ENCODE results near the gene DGKZ.

The DGKZ gene

DNA sequence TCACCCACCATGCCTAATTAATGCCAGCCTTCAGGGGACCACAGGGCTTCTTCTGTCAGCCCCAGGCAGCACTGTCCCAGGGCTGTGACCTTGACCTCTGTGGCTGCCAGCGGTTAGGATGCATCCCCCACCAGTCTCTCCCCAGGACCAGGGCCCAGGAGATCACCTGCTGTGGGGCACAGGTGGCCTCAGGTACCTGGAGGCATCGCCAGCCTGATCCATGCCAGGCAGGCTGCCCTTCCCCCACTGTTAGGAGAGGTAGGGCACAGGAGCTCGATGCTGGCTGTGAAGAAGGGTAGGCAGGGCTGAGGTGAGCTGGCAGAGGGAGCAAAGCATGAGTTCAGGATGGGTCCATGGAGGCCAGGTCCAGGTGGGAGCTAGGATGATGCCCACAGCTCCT is 17.5 kb downstream of the DGKZ start:
- DNase-seq (ENCODE audit: low read depth), result no peak
- H3K4me3 ChIP-seq (ENCODE audit: control insufficient read depth, low read depth, low read length), result no peak overlapping the region
- TF ChIP-seq, protein P1, sequence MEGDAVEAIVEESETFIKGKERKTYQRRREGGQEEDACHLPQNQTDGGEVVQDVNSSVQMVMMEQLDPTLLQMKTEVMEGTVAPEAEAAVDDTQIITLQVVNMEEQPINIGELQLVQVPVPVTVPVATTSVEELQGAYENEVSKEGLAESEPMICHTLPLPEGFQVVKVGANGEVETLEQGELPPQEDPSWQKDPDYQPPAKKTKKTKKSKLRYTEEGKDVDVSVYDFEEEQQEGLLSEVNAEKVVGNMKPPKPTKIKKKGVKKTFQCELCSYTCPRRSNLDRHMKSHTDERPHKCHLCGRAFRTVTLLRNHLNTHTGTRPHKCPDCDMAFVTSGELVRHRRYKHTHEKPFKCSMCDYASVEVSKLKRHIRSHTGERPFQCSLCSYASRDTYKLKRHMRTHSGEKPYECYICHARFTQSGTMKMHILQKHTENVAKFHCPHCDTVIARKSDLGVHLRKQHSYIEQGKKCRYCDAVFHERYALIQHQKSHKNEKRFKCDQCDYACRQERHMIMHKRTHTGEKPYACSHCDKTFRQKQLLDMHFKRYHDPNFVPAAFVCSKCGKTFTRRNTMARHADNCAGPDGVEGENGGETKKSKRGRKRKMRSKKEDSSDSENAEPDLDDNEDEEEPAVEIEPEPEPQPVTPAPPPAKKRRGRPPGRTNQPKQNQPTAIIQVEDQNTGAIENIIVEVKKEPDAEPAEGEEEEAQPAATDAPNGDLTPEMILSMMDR (conservative IDR thresholded peaks at IDR 0.05; ENCODE audit: control insufficient read depth, insufficient read depth, low read depth, low read length), result no peak

DNA sequence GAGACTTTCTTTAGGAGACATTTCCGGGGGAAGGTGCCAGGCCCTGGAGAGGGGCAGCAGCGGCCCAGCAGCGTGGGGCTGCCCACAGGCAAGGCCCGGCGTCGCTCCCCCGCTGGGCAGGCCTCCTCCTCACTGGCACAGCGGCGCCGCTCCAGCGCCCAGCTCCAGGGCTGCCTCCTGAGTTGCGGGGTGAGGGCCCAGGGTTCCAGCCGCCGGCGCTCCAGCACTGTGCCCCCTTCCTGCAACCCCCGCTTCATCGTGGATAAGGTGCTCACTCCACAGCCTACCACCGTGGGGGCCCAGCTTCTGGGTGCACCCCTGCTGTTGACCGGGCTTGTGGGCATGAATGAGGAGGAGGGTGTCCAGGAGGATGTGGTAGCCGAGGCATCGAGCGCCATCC is 19.0 kb downstream of the DGKZ start:
- DNase-seq (ENCODE audit: low read depth), result no peak
- TF ChIP-seq, protein P1 (conservative IDR thresholded peaks at IDR 0.05; ENCODE audit: control insufficient read depth, insufficient read depth, low read depth, low read length), result no peak
- no peak overlapping the region for H3K4me3 ChIP-seq (ENCODE audit: control insufficient read depth, low read depth, low read length)

DNA sequence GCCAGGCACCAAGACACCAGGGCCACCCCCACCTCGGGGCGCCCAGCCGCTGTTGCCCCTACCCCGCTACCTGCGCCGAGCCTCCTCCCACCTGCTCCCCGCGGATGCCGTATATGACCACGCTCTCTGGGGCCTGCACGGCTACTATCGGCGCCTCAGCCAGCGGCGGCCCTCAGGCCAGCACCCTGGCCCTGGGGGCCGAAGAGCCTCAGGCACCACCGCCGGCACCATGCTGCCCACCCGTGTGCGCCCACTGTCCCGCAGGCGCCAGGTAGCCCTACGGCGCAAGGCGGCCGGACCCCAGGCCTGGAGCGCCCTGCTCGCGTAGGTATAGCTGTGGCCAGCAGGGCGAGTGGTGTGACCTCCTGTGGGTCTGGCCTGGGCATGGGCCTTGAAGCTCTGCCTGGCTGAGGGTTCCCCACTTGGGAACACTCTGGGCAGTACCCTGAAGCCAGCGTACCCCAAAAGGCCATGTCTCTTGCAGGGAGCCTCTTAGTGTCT is 19.4 kb downstream of the DGKZ start:
- DNase-seq (ENCODE audit: low read depth), result no peak
- no peak overlapping the region for H3K4me3 ChIP-seq (ENCODE audit: control insufficient read depth, low read depth, low read length)
- TF ChIP-seq, protein P1 (conservative IDR thresholded peaks at IDR 0.05; ENCODE audit: control insufficient read depth, insufficient read depth, low read depth, low read length), result no peak

DNA sequence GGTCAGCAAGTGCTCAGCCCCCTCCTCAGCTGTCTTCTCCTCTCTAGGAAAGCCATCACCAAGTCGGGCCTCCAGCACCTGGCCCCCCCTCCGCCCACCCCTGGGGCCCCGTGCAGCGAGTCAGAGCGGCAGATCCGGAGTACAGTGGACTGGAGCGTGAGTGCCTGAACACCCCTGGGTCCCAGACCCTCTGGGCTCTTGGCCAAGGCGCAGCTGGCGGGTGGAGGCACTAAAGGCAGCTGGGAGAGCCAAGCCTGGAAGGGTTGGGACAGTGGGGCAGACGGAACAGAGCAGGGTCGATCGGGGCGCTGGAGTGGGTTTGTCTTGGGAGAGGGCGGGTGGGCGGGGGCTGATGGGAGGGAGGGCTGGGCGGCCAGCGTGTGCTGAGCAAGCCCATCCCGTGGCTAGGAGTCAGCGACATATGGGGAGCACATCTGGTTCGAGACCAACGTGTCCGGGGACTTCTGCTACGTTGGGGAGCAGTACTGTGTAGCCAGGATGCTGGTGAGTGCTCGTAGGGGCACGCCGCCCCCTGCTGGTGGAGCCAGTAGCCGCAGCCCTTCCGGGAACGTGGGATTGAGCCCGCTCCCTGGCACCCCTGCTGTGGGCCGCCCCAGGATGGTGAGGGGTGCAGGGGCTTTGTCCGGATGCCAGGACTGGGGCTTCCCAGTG is 20.1 kb downstream of the DGKZ start:
- TF ChIP-seq, protein P1 (conservative IDR thresholded peaks at IDR 0.05; ENCODE audit: control insufficient read depth, insufficient read depth, low read depth, low read length), result peak; percentile 68
- peak; percentile 68 for DNase-seq (ENCODE audit: low read depth)
- no peak overlapping the region for H3K4me3 ChIP-seq (ENCODE audit: control insufficient read depth, low read depth, low read length)

DNA sequence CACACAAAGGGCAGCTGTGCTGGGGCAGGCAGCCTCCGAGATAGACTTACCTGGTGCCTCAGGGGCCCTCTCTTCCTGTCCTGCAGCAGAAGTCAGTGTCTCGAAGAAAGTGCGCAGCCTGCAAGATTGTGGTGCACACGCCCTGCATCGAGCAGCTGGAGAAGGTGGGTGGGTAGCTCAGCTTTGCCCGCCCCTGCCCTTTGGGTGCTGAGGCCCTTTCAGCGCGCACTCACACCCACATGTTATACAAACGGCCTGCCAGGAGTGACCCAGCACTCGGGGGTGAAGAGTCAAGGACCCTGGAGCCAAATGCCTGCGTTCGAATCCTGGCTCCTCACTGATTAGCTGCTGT is 20.6 kb downstream of the DGKZ start:
- DNase-seq (ENCODE audit: low read depth), result no peak
- TF ChIP-seq, protein P1 (conservative IDR thresholded peaks at IDR 0.05; ENCODE audit: control insufficient read depth, insufficient read depth, low read depth, low read length), result no peak
- no peak overlapping the region for H3K4me3 ChIP-seq (ENCODE audit: control insufficient read depth, low read depth, low read length)

DNA sequence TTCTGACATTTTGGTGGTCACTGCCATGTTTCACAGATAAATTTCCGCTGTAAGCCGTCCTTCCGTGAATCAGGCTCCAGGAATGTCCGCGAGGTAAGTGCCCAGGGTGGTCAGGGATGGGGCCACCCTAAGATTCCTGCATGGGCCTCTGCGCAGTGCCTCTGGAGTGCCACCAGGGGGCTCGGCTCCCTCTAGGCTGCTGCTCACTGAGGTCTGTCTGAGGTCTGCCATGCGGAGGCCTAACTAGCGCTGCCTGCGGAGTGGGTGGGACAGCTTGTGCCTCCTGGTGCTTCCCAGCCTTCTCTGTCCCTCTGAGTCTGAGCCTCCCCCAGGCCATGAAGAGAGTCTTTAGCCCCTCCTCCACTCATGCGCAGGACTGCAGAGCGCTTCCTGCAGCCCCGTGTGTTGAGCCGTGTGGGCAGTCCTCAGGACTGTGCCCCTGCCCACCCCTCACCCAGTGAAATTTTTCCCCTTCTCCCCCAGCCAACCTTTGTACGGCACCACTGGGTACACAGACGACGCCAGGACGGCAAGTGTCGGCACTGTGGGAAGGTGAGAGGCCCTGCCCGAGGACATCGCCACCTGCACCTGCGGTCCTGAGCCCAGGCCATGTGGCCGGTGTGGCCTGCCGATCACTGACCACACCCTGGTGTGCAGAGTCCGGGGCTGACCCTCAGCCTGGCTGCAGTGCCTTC is 22.3 kb downstream of the DGKZ start:
- DNase-seq (ENCODE audit: low read depth), result peak; percentile 67
- no peak overlapping the region for H3K4me3 ChIP-seq (ENCODE audit: control insufficient read depth, low read depth, low read length)
- TF ChIP-seq, protein P1 (conservative IDR thresholded peaks at IDR 0.05; ENCODE audit: control insufficient read depth, insufficient read depth, low read depth, low read length), result peak; percentile 84

Data from fibroblast of mammary gland (primary cell).